ENCODE measurements around the gene RPS14. TPM values are rescaled to one million over a fixed set of nuclear protein-coding genes. Genes with fewer than 3 reads are reported as not detected.

The RPS14 gene
- total and polyA plus RNA-seq, 10 of the 15 experiments (the other 5 are each of a cell fraction or from before 2014, with no cell fraction given): 2,295 to 4,047 (median 2,787) TPM

- no peak for TF ChIP-seq PAX8 (IDR thresholded peaks at IDR 0.05)
Measured at GRCh38 chr5:150428978-150429377, 20.6 kb downstream of the RPS14 start (continued).

GRCh38 chr5:150428106-150428876 lies 21.2 kb downstream of the RPS14 start:
- Histone ChIP-seq H3K4me1 (ENCODE audit: control insufficient read depth, insufficient read depth, low read length) (peaks cover 7% of the 10 kb centered on the region), H2AFZ (ENCODE audit: control insufficient read depth, low read depth, low read length) (no peak overlapping the region), H3K79me2 (ENCODE audit: control insufficient read depth, insufficient read depth, low read length) (no peaks in the 10 kb centered on the region), H3K4me3 (no peak overlapping the region), H3K9me3 (replicated peaks; ENCODE audit: control insufficient read depth, insufficient read depth, low read length) (no peaks in the 10 kb centered on the region), H3K27me3 (replicated peaks in 1 of 2; ENCODE audit: control insufficient read depth in 2 of 2, insufficient read depth in 2 of 2, low read length in 1 of 2) (no peaks in the 10 kb centered on the region), H3K9ac (ENCODE audit: control insufficient read depth, insufficient read depth, low read length) (no peak overlapping the region), H3K36me3 (ENCODE audit: control insufficient read depth in 2 of 2, insufficient read depth in 2 of 2, low read length in 1 of 2) (no peaks in the 10 kb centered on the region), H4K20me1 (ENCODE audit: control insufficient read depth, insufficient read depth) (no peaks in the 10 kb centered on the region), H3K27ac (ENCODE audit: control insufficient read depth, insufficient read depth) (no peak overlapping the region), H3K4me2 (ENCODE audit: control insufficient read depth, insufficient read depth) (no peak overlapping the region)
- SMC1A ChIA-PET (ENCODE audit: uncharacterized antibody, unreplicated experiment): interaction anchor here (1.0 to 1.7 kb wide), 2 partner anchors 12 to 18 kb away, joined by 6 to 8 read pairs; no protein-coding TSS in a partner anchor
- RAD21 ChIA-PET (ENCODE audit: unreplicated experiment): interaction anchor here (0.6 to 1.4 kb wide), 2 partner anchors 15 to 17 kb away, joined by 3 to 4 read pairs; partner anchors contain the start of gene CD74
- ATAC-seq (peak; percentile 29), DNase-seq (ENCODE audit: low read depth, low spot score) (no peak), FAIRE-seq (no peak)
- in situ Hi-C loops (cut with MboI): no loop called here
- intact Hi-C loops (cut with micrococcal nuclease; ENCODE audit: unreplicated experiment): no loop called here
- CTCF ChIA-PET: interaction anchor here (1.4 to 2.4 kb wide), 3 partner anchors 8 to 29 kb away, joined by 5 to 13 read pairs (median 7); no protein-coding TSS in a partner anchor
- POLR2A ChIA-PET: interaction anchor here (0.6 to 2.9 kb wide), 4 partner anchors 9 to 22 kb away, joined by 4 to 37 read pairs (median 6); partner anchors contain the start of gene CD74
- no TSS peak for BruUV-seq (replicated peaks)
- WGBS (ENCODE audit: insufficient coverage, insufficient replicate concordance, low lambda C conversion rate, missing lambda C conversion rate): 74% methylated on average over 18 of the region's 18 CpGs
- TF ChIP-seq RFX5 (IDR thresholded peaks at IDR 0.05; ENCODE audit: low read depth, low read length) (no peak), CUX1 (IDR thresholded peaks at IDR 0.05; ENCODE audit: insufficient replicate concordance, low read depth, low read length) (no peak), HCFC1 (IDR thresholded peaks at IDR 0.05; ENCODE audit: low read length) (no peak), ATF3 (IDR thresholded peaks at IDR 0.05; ENCODE audit: borderline replicate concordance, extremely low read depth, low read depth, low read length) (no peak), SUPT20H (IDR thresholded peaks at IDR 0.05; ENCODE audit: borderline replicate concordance, control insufficient read depth, low read depth, low read length) (no peak), IKZF2 (IDR thresholded peaks at IDR 0.05) (no peak), RUNX3 (IDR thresholded peaks at IDR 0.05; ENCODE audit: low read length) (no peak), ELK1 (IDR thresholded peaks at IDR 0.05; ENCODE audit: low read depth, low read length) (no peak), E2F8 (IDR thresholded peaks at IDR 0.05; ENCODE audit: low read depth, partially characterized antibody) (no peak)

Data from GM12878 (cell line).